Astrocyte (in vitro differentiated cells and primary cell): ENCODE results near the gene AMIGO3.
"Not testable (repeated sequence)": the region's sequence is repeated elsewhere in the genome, so short reads cannot be mapped to it uniquely, and the experiment has no call there.

Source experiments
- EZH2 ChIP-seq: IDR thresholded peaks from 2 replicates; pipeline ENCODE4 v1.6.1; 2012; ENCODE audit warnings: mild to moderate bottlenecking, low read length, inconsistent platforms; ENCODE audit not compliant: insufficient read depth
- TF ChIP-seq, protein P1 (sequence below): IDR thresholded peaks from 2 replicates; pipeline ENCODE4 v1.5.1; 2011; ENCODE audit warnings: low read depth, mild to moderate bottlenecking, inconsistent platforms, low read length, moderate library complexity; ENCODE audit not compliant: insufficient read depth

DNA sequence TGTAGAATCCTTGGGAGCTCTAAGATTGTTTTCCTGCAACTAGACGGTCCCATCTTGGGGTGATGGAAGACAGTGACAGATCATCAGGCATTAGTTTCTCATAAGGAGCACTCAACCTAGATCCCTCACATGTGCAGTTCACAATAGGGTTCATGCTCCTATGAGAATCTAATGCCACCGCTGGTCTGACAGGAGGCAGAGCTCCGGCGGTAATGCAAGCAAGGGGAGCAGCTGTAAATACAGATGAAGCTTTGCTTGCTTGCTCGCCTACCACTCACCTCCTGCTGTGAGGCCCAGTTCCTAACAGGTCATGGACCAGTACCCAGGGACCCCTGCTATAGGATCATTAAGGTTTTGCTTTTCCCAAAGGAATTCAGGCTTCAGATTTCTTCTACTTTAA is 29.4 kb upstream of the AMIGO3 start:
- TF ChIP-seq, protein P1, sequence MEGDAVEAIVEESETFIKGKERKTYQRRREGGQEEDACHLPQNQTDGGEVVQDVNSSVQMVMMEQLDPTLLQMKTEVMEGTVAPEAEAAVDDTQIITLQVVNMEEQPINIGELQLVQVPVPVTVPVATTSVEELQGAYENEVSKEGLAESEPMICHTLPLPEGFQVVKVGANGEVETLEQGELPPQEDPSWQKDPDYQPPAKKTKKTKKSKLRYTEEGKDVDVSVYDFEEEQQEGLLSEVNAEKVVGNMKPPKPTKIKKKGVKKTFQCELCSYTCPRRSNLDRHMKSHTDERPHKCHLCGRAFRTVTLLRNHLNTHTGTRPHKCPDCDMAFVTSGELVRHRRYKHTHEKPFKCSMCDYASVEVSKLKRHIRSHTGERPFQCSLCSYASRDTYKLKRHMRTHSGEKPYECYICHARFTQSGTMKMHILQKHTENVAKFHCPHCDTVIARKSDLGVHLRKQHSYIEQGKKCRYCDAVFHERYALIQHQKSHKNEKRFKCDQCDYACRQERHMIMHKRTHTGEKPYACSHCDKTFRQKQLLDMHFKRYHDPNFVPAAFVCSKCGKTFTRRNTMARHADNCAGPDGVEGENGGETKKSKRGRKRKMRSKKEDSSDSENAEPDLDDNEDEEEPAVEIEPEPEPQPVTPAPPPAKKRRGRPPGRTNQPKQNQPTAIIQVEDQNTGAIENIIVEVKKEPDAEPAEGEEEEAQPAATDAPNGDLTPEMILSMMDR, result not testable (repeated sequence)
- TF ChIP-seq EZH2, result not testable (repeated sequence)
